HFF-Myc (cell line): ENCODE data around the gene ADAMTS13.

ENCODE experiments used
- DNase-seq: peaks from one replicate; pipeline ENCODE4 v3.0.0-alpha.2; 2011; ENCODE audit warnings: low read depth; ENCODE audit errors: extremely low read depth
- H3K4me3 ChIP-seq: replicated peaks from 2 replicates; pipeline ENCODE4 v1.5.1; 2011; ENCODE audit warnings: low read depth, mild to moderate bottlenecking, control low read depth, low read length
- TF ChIP-seq, protein P1 (sequence below): IDR thresholded peaks from 2 replicates; pipeline ENCODE4 v1.5.1; 2012; ENCODE audit warnings: mild to moderate bottlenecking, low read depth, low read length, control low read depth; ENCODE audit errors: missing control alignments

ADAMTS13 gene

GRCh38 chr9:133402689-133403088, 19.5 kb upstream of the ADAMTS13 start:
- TF ChIP-seq, protein P1, sequence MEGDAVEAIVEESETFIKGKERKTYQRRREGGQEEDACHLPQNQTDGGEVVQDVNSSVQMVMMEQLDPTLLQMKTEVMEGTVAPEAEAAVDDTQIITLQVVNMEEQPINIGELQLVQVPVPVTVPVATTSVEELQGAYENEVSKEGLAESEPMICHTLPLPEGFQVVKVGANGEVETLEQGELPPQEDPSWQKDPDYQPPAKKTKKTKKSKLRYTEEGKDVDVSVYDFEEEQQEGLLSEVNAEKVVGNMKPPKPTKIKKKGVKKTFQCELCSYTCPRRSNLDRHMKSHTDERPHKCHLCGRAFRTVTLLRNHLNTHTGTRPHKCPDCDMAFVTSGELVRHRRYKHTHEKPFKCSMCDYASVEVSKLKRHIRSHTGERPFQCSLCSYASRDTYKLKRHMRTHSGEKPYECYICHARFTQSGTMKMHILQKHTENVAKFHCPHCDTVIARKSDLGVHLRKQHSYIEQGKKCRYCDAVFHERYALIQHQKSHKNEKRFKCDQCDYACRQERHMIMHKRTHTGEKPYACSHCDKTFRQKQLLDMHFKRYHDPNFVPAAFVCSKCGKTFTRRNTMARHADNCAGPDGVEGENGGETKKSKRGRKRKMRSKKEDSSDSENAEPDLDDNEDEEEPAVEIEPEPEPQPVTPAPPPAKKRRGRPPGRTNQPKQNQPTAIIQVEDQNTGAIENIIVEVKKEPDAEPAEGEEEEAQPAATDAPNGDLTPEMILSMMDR: no peak

DNA sequence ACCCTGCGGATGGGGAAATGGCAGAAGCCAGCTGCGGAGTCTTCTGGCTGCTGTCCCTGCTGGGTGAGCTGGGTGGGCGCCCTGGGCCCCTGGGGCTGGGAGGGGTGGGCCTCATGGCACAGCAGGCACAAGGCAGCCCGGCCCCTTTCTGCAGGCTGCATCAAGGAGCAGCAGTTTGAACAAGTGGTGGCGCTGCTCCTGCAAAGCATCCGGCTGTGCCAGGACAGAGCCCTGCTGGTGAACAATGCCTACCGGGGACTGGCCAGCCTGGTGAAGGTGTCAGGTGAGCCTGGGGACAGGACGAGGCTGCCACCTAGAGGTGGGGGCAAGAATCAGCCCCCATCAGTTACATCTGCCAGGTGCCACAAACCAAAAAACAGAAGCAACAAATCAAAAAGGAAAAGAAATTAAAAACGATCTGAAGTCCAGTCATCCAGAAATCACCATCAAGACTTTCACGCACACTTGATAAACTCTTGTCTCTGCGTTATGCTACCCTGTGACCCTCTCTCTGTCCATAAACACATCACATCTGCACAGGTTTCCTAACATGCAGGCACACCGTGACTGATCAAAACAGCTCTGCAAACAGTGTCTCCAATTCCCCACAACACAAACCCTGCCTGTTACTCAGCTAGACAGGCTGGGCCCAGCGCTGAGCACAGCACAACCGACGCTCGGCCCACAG, 18.3 kb upstream of the ADAMTS13 start:
- TF ChIP-seq, protein P1: peak; percentile 61
- H3K4me3 ChIP-seq: no peak overlapping the region
- DNase-seq: no peak

More at GRCh38 chr9:133402689-133403088, 19.5 kb upstream of the ADAMTS13 start:
- DNase-seq: no peak
- H3K4me3 ChIP-seq: no peak overlapping the region

- no peak for DNase-seq
- TF ChIP-seq, protein P1: no peak
- no peak overlapping the region for H3K4me3 ChIP-seq
Measured at GRCh38 chr9:133404454-133405002, 17.6 kb upstream of the ADAMTS13 start.

DNA sequence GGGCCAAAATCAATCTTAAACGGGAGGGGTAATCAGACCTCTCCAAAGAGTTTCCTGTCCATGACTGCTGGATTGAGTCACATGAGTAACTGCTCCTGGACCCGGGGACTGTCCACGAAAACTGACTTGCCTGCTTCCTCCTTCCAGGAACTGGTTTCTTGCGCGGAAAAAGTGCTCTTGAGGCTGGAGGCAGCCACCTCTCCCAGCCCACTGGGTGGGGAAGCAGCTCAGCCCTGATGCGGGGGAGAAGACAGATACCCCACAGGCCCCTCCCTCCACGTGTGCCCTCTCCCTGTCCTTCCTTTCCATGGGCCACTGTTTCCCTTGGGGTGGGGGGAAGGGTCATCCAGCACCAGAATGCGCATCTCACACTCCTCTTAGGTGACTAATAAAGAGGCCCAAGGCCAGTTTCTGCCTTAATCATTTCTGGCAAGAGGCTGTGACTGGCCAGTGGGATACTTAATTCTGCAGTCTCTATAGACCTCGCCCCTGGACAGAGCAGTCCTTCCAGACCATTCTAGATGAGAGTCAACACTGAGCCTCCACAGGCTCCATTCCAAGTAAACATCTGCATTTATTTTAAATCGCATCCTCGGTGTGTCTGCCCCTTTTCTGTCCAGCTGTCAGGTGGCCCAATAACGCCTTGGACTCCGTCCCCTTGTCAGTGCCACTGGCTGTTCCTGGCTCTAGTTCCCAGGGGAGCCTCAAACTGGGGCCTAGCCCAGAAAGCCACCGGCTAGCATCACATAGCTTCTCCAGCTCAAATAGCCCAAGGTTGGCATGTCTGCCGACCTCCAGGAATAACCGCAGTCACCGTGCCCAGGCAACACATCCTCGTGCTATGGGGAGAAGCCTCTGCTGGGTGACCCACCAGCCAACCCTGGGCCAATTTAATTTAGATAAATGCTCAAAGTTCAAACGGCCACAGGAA, 16.4 kb upstream of the ADAMTS13 start:
- no peak overlapping the region for H3K4me3 ChIP-seq
- TF ChIP-seq, protein P1: no peak
- no peak for DNase-seq

GRCh38 chr9:133406480-133407307, 15.5 kb upstream of the ADAMTS13 start:
- no peak overlapping the region for H3K4me3 ChIP-seq
- DNase-seq: peak; percentile 52
- TF ChIP-seq, protein P1: peak; percentile 96

GRCh38 chr9:133408042-133408441, 14.1 kb upstream of the ADAMTS13 start:
- DNase-seq: no peak
- H3K4me3 ChIP-seq: no peak overlapping the region
- TF ChIP-seq, protein P1: no peak
